AG20443 (cell line): Measurements from ENCODE around the gene SEMA4D.
"Not testable (repeated sequence)": the region's sequence is repeated elsewhere in the genome, so short reads cannot be mapped to it uniquely, and the experiment has no call there.

Experiments used
- DNase-seq: peaks from one replicate; pipeline ENCODE4 v3.0.0; 2012; ENCODE audit warnings: low spot score, mixed read lengths

Gene SEMA4D

DNA sequence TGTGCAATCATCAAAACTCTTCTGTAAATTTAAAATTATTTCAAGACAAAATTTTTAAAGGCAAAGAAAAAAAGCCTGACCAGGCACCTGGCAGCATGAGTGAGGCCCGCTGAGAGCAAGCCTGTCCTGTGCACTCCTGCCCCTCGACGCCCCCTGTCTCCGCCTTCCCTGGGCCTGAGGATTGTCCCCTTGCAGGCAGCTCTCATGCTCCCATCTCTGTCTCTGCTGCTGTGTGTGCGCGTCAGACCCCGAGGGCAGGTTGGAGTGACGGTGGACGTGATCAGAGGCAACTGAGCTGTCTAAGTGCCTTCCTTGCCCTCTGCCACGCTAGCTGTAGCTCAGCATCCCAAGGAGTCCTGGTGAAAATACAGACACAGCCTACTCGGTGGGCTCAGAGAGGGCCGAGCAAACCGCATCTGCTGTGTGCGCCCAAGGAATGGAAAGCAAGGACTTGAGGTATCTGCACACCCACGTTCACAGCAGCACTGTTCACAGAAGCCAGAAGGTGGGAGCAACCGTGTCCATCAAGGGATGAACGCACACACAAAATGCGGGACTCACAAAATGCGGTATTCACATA, 114.1 kb downstream of the SEMA4D start:
- no peak for DNase-seq

GRCh38 chr9:89383030-89383720, 114.7 kb downstream of the SEMA4D start:
- DNase-seq, result no peak

DNA sequence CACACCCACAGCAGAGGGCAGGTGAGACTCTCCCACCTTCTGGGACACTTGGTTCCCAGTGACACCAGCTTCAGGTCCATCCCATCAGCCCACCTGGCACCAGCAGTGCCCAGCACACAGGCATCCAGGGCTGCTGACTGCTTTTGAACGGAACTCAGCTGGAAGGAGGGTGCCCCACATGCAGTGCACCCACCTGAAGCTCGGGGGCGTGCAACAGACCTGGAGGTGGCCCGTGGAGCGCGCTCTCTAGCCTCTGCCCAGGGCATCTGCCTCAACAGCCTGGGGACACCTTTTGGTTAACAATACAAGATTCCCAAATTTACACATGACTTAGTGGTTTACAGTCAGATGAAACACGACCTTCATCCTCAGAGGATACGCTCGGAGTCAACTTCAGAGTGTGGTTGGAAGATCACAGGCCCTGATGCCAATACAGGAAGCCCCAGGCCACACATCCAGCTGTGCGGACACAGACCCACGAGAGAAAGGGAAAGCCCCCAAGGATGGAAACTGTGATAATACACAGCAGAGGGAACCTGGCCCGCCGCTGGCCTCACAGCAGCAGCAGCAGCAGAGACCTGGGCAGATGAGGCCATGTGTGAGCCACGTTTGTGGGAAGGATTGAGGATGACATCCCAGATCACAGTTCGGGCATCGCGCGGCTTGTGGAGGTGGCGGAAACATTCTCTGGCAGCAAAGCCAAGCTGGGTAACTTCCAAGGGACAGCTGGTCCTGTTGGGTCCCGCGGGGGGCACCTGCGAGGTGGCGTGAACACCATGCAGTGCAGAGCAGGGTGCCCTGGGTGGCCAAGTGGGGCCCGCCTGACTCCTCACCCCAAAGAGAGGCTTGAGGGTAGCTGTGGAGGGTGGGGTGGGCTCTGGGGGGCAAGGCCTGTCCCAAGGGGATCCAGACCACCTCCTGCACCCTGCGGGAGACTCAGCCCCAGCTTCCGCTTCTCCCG, 115.6 kb downstream of the SEMA4D start:
- no peak for DNase-seq

GRCh38 chr9:89381308-89381609, 116.7 kb downstream of the SEMA4D start:
- no peak for DNase-seq

- no peak for DNase-seq
These were observed 117.2 kb downstream of the SEMA4D start for GRCh38 chr9:89380437-89381307.

DNA sequence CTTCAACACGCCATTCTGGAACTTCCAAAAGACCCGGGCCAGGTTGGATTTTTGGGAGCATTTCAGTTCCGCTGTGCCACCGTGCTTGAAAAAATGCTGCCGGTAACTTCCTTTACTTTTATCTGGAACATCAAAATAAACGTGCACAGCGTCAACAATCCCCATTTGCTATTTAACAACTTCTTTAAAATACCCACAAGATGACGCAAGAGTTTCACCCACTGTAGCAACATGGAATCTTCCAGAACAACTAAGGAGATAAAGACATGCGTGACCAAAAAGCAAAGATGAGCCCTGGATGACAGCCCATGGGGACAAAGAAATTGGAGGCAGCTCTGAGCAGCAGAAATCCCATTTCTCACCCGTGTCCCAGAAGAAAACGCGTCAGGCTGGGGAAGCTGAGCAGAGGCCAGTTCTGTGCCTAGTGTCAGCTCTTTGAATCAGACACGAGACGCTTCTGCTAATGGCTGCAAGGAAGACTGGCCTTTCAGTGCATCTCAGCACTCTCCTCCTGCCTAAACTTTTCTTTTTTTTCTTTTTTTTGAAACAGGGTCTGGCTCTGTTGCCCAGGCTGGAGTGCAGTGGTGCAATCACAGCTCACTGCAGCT, 118.3 kb downstream of the SEMA4D start:
- no peak for DNase-seq

DNA sequence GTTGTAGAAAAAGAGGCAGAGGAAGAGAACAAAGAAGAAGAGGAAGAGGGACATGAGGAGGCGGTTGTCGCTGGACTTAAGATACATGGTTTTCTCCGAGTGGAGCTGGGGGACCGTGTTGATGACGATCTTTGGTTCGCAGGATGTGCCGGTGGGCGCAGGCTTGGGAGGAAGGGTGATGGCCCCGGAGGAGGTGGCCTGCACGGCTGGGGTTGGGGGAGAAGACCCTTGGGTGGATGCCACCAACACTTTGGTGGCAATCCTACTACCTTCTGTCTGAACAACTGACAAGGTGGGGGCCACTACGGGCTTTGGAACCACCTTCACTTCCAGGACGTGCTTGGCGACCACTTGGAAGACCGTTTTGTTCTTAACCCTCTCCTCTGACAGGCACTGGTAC, 118.9 kb downstream of the SEMA4D start:
- DNase-seq, result no peak

GRCh38 chr9:89378541-89378940, 119.4 kb downstream of the SEMA4D start:
- DNase-seq, result no peak

DNA sequence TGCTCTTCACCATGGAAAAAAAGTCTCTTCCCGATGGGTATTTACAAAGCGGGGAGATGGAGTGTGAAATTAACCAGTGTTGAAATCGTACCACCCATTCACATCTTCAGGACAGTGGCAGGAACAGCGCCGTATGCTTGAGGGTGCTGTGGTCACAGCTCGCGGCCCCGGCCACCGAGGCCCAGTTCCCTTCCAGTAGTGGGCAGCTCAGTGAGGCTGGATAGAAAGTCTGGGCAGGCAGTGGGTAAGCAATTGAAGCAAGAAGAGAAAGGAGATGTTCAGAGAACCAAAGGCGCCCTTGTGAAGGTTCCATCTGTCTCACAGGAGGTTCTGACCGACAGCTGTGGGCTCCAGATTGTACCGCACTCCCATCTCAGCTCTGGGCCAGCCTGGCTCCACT, 120.5 kb downstream of the SEMA4D start:
- no peak for DNase-seq

DNA sequence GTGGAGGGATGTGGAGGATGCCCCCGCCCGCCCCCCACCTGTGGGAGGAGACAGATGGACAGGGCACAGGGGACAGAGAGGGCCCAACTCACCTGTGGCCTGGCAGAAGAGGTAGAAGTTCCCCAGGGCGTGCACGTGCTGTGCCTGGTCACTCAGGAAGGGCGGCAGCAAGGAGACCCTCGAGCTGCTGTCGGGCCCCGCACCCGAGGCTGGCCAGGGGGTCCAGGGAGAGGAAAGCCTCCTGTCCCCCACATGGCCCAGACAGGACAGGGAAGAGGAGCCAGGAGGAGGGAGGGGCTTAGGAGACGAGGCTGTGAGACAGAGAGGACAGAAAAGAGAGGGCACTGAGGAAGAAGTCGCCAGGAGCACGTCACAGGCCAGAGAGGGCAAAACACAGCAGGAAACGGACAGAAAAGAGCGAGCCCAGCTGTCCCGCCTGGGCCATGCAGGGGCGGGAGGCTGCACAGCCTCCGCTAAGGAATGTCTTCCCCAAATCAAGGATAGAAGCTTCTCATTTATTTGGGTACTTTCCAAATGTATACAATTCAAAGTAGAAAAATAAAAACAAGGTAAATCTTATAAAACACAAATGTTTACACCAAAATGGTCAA, 121.1 kb downstream of the SEMA4D start:
- DNase-seq, result no peak

- DNase-seq, result no peak
These were observed 121.6 kb downstream of the SEMA4D start for GRCh38 chr9:89376286-89376685.

DNA sequence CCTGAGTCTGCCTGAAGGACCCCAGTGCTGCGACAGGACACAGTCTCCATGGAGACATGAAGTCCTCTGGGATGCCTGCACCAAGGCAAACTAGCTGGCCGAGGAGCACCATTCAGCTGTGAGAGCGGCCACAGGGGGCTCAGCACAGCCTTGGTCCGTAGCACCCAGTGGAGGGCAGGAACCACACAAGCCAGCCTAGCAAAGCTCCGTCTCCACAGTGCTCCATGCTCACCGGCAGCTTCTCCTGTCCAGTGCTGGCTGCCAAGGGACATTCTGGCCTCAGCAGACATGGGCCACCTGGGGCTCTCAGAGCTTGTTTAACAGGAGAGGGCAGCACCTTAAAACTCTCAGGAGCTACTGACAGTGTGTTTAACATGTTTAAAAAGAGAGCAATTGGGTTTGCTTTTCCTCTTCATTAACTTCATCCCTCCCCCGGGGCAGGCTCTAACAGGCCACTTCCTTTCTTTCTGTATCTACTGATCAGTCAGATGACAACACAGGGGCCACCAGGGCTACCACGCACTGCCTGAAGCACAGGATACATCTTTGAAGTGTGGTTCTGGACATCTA, 122.6 kb downstream of the SEMA4D start:
- no peak for DNase-seq

DNA sequence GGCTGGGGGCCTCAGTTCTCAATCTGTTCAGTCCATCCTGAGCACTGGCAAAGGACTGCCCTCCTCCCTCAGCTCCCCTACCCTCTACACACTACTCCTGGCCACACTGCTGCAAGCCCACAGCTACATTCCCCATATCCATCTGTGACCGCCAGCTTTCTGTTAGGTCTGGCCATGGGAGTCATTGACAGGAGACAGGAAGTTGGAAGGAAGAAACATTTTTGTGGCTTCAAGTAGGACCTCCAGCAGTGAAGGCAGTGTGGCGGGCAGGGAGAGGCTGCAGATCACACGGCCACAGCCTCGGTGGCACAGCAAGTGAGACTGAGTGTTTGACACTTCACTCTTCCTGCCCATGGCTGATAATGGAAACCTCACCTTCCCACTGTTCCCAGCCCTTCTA, 123.7 kb downstream of the SEMA4D start:
- no peak for DNase-seq

- no peak for DNase-seq
These were observed 124.9 kb downstream of the SEMA4D start for GRCh38 chr9:89372979-89373378.

DNA sequence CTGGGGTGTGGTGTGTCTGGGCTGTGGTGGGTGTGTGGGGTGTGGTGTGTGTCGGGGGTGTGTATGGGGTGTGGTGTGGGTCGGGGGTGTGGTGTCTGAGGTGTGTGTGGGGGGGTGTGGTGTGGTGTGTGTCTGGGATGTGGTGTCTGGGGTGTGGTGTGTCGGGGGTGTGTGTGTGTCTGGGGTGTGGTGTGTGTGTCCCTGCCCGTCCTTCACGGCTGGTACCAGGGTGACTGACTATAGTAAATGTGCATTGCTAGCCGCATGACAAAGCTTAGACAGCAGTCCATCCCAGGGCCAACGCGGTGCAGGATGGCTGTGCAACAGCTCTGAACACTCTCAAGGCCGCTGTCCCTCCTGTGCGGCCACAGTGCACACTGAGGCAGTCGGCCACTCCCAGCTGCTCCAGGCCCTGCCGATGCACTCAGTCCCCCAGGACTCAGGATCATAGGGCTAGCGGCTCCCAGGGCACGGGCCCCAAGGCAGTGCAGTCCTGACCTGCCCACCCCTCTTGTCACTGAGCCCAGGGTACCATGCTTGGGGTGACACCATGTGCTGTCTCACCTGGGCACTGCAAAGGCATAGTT, 125.6 kb downstream of the SEMA4D start:
- DNase-seq, result no peak

DNA sequence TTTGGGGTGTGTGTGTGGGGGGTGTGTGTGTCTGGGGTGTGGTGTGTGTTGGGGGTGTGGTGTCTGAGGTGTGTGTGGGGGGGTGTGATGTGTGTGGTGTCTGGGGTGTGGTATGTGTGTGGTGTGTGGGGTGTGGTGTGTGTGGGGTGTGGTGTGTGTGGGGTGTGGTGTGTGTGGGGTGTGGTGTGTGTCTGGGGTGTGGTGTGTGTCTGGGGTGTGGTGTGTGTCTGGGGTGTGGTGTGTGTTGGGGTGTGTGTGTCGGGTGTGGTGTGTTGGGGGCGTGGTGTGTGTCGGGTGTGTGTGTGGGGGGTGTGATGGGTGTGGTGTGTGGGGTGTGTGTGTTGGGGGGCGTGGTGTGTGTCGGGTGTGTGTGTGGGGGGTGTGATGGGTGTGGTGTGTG, 126.1 kb downstream of the SEMA4D start:
- DNase-seq, result not testable (repeated sequence)

DNA sequence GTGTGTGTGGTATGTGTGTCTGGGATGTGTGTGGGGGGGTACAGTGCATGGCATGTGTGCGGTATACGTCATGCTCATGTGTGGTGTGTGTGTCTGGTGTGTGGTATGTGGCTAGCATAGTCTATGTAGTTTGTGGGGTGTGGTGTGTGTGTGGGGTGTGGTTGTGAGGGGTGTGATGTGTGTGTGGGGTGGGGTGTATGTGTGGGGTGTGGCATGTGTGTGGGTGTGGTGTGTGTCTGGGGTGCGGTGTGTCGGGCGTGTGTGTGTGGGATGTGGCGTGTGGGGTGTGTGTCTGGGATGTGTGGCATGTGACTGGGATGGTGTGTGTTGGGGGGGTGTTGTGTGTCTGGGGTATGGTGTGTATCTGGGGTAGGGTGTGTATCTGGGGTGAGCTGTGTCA, 127.3 kb downstream of the SEMA4D start:
- no peak for DNase-seq

DNA sequence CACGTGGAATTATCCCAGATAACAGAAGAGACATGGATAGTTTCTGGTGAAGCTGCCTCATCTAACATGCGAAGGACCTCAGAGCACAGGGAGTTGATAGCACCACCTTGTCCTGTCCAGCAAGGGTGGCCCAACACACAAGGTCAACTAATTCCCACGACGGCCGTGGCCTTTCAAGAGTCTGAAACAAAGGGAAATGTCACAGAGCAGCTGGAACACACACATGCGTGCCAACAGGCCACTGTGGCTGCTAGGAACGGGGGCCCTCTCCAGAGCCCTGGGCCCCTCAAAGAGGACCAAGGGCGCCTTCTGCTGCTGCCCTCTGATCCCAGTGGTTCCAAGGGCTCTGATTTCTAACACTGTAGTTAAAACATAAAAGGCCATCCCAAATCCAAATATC, 128.9 kb downstream of the SEMA4D start:
- DNase-seq, result no peak

- no peak for DNase-seq
These were observed 129.4 kb downstream of the SEMA4D start for GRCh38 chr9:89368550-89368949.

DNA sequence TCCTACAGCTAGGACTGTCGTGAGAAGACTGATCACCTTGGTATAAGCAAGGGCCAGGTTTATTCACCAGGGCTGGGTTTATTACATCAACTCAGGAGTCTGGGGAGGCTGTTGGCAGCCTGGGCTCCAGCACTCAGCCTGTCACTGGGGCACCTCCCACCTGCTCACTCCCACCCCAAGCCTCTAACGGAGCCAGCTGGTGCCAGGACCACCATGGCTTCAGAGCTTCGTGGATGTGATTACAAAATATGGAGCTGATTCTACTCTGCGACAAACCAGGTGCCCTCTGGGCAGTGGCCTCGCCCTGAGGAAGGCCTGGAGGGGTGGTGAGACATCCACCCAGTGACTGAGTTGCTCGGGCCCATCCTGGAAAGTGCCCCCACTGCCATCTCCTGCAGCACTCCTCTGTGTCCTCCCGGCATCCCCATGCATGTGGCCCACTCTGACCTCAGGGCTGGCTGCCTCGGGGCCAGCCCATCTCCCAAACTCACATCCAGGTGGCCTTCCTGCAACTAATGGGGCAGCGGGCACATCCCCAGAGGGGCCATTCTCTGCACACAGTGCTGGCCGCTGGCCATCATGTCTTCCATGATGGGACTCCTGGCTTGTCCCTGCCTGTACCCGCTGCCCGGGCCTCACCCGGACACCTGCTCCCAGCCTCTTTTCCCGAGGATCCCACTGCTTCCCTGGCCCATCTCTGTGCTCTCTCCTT, 130.0 kb downstream of the SEMA4D start:
- DNase-seq, result no peak
